ENCODE data around the gene TMED5.

GRCh38 chr1:93137604-93138292 lies 42.5 kb downstream of the TMED5 start:
- TF ChIP-seq CTCF (IDR thresholded peaks at IDR 0.05; ENCODE audit: insufficient read depth, low read length) (no peak), REST (IDR thresholded peaks at IDR 0.05; ENCODE audit: insufficient replicate concordance, low read depth) (no peak)
